GM12872 (cell line): ENCODE results near the gene COX19.

Source experiments
- CTCF ChIP-seq: IDR thresholded peaks from 3 replicates; pipeline ENCODE4 v1.5.1; 2011; ENCODE audit warnings: low read depth, mild to moderate bottlenecking, low read length, moderate library complexity; ENCODE audit not compliant: insufficient read depth

The COX19 gene

GRCh38 chr7:936386-937054, 38.8 kb downstream of the COX19 start:
- TF ChIP-seq CTCF, result no peak

- no peak for TF ChIP-seq CTCF
These were observed 39.4 kb downstream of the COX19 start for GRCh38 chr7:935874-936385.

- TF ChIP-seq CTCF, result no peak
These were observed 40.0 kb downstream of the COX19 start for GRCh38 chr7:935164-935873.

GRCh38 chr7:934469-935163, 40.7 kb downstream of the COX19 start:
- TF ChIP-seq CTCF, result no peak

GRCh38 chr7:932651-932975, 42.7 kb downstream of the COX19 start:
- TF ChIP-seq CTCF, result no peak

GRCh38 chr7:931871-932650, 43.3 kb downstream of the COX19 start:
- TF ChIP-seq CTCF, result no peak
